ENCODE results near the gene TAOK2.

The TAOK2 gene

DNA sequence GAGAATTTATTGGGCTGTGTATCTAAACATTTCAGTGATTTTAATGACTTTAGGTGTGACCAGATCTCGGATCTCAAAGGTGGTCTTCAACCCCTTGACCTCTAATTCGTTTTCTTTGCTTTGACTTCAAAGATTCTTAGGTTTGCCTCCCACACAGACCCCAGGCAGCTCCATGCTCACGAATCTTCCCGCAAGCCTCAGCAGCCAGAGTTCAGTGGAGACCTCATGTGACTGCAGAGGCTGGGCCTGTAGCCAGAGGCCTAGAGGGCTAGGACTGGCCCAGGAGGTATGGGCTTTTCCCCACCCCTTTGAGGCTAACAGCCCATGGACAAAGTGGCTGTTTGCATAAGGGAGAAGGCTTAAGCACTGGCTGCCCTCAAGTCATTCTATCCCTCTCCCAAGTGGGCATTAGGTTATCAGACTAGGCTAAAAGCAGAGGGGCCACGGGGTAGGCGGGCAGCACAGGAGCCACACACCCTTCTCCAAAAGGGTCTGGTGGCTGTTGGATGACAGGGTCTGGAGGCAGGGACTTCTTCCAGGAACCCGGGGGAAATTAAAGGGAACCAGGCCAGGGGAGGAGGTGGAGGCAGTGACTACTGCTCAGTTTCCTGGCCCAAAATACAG is 18.8 kb downstream of the TAOK2 start:
- DNase-seq (ENCODE audit: low spot score), result no peak
- TF ChIP-seq CTCF (IDR thresholded peaks at IDR 0.05; ENCODE audit: borderline replicate concordance, control extremely low read depth, extremely low read depth, insufficient read depth, missing control alignments), result no peak
- in situ Hi-C loops (cut with MboI; ENCODE audit: low sequenced_read_pairs, unreplicated experiment), result no loop called here

DNA sequence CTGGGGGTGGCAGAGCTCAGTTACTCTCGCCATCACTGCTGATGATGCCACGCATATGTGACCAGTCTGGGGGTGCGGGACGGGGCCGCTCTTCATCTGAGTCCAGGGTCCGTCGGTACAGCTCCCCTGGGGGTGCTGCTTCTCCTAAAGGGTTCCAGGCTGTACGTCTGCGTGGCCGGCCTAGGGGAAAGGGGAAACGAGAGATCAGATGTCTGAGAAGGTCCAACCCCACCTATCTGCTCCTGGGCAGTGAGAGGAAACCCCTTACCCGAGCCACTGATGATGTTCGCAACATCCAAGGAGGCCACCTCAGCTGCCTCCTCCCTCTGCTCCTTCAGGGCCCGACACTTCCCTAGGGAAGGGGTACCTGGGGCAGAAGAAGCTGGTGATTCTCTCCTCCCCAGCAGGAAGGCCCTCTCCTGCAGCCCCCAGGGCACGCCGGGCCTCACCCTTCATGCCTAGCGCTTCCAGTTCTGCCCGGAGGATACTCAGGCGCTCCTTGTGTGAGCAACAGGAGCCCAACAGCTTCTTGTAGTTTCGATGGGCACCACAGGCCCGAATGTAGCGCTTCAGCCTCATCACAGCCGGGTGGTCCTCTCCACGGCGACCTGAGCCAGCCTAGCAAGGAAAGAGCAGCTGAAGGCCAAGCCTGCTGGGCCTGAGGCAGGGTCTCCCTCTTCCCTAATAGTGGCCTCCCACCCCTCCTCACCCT is 19.7 kb downstream of the TAOK2 start:
- in situ Hi-C loops (cut with MboI; ENCODE audit: low sequenced_read_pairs, unreplicated experiment), result no loop called here
- DNase-seq (ENCODE audit: low spot score), result no peak
- TF ChIP-seq CTCF (IDR thresholded peaks at IDR 0.05; ENCODE audit: borderline replicate concordance, control extremely low read depth, extremely low read depth, insufficient read depth, missing control alignments), result no peak

GRCh38 chr16:29993903-29994599 is 20.4 kb downstream of the TAOK2 start:
- no peak for DNase-seq (ENCODE audit: low spot score)
- TF ChIP-seq CTCF (IDR thresholded peaks at IDR 0.05; ENCODE audit: borderline replicate concordance, control extremely low read depth, extremely low read depth, insufficient read depth, missing control alignments), result no peak
- in situ Hi-C loops (cut with MboI; ENCODE audit: low sequenced_read_pairs, unreplicated experiment), result no loop called here

- in situ Hi-C loops (cut with MboI; ENCODE audit: low sequenced_read_pairs, unreplicated experiment), result no loop called here
- peak; percentile 84 for DNase-seq (ENCODE audit: low spot score)
- no peak for TF ChIP-seq CTCF (IDR thresholded peaks at IDR 0.05; ENCODE audit: borderline replicate concordance, control extremely low read depth, extremely low read depth, insufficient read depth, missing control alignments)
These were observed 21.1 kb downstream of the TAOK2 start for GRCh38 chr16:29994600-29995323.

DNA sequence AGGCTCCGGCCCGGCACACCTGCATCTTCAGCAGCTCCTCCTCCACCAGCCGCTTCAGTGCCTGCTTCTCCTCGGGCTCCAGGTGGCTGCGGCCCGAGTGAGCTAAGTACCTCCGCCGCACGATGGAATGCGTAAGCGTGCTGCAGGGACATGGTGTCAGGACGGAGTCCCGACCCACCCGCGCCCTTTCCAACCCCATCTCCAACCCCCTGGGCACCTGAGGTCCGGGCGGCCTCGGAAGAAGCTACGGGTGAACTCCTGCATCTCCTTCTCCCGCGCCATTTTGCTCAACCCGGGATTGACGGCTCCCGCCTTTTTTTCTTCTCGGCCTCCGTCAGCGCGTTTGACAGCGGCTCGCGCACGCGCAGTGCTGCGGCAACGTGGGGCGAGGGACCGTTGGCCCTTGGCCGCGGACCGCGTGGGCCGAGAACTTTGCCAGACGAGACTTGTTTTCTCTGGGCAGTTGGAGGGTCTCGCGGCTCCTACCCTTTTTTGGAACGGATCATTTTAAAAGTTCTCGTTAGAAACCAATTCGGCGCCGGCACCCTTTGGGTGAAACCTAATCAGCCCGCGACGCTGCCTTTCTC is 21.7 kb downstream of the TAOK2 start, which contains the start of gene HIRIP3:
Gene HIRIP3, minus strand, starts transcription at position 294 of the 587 bp plus-strand sequence. Its CDS starts 12 bp downstream, at position 282.
- DNase-seq (ENCODE audit: low spot score), result peak; percentile 93
- in situ Hi-C loops (cut with MboI; ENCODE audit: low sequenced_read_pairs, unreplicated experiment), result no loop called here

More for the DNA sequence above, 21.7 kb downstream of the TAOK2 start, which contains the start of gene HIRIP3:
- TF ChIP-seq CTCF (IDR thresholded peaks at IDR 0.05; ENCODE audit: borderline replicate concordance, control extremely low read depth, extremely low read depth, insufficient read depth, missing control alignments), result no peak

Data from GM13976 (cell line).